ENCODE data around the gene IFITM5.
"Not testable (repeated sequence)": the region's sequence is repeated elsewhere in the genome, so short reads cannot be mapped to it uniquely, and the experiment has no call there.

Gene IFITM5

GRCh38 chr11:327581-327923, 28.2 kb upstream of the IFITM5 start:
- no peak for DNase-seq

- peak; percentile 79 for DNase-seq
Observed at GRCh38 chr11:326842-327580, 27.7 kb upstream of the IFITM5 start.

DNA sequence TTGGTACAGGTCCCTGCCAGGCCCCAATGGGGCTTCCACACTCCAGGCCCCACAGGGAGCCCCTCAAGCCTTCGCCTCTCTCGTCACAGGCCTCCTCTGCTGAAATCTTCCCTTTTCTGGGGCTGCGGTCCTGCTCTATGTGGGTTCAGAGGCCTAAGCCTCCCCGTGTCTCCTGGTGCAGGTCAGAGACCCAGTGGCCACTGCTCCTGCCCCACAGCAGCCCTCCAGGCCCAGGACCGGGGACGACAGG, 27.2 kb upstream of the IFITM5 start:
- DNase-seq, result no peak

DNA sequence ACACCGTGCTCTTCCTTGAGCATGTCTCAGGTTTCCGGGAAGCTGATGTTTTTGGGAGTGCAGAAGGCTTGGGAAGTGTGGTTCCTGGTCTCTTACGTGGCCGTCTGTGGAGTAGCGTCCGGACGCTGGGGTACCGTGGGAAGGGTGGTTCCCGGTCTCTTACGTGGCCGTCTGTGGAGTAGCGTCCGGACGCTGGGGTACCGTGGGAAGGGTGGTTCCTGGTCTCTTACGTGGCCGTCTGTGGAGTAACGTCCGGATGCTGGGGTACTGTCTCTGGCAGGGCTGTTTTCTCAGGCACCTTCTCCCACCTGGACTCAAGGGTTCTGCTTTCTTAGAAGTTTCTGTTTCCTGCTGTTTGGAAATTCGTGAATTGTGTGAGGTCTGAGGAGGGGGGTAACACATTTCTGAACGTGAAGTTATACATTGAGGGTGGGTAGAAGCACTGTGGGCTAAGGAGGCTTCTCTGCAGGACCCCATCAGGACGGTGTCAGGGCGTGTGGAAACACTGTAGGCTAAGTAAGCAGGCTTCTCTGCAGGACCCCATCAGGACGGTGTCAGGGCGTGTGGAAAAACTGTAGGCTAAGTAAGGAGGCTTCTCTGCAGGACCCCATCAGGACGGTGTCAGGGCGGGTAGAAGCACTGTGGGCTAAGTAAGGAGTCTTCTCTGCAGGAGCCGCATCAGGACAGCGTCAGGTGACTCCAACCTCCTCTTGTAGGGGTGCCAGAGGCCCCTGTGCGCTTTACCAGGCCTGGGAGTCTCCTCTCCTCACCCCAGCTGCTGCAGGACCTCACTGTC, 26.7 kb upstream of the IFITM5 start:
- no peak for DNase-seq

DNA sequence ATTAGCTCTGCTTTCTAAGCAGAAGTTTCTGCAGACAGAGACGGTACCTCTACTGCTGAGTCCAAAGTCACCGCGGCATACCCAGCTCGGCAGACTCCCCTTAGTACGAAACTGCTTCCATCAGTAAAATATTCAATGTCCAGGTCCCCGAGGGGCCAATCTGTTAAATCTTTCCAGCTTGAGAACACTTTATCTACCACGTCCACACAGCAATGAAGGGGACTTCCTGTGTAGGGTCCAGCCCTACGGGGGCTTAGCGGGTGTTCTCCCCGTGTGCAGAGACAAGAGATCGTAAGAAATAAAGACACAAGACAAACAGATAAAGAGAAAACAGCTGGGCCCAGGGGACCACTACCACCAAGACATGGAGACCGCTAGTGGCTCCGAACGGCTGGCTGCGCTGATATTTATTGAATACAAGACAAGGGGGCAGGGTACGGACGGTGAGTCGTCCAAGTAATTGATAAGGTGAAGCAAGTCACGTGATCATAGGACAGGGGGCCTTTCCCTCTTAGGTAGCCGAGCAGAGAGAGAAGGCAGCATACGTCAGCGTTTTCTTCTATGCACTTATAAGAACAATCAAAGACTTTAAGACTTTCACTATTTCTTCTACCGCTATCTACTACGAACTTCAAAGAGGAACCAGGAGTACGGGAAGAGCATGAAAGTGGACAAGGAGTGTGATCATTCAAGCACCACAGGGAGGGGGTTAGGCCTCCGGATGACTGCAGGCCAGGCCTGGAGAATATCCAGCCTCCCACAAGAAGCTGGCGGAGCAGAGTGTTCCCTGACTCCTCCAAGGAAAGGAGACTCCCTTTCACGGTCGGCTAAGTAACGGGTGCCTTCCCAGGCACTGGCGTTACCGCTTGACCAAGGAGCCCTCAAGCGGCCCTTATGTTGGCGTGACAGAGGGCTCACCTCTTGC, 25.5 kb upstream of the IFITM5 start:
- not testable (repeated sequence) for DNase-seq

- no peak for DNase-seq
Observed at GRCh38 chr11:324156-324555, 24.8 kb upstream of the IFITM5 start.

DNA sequence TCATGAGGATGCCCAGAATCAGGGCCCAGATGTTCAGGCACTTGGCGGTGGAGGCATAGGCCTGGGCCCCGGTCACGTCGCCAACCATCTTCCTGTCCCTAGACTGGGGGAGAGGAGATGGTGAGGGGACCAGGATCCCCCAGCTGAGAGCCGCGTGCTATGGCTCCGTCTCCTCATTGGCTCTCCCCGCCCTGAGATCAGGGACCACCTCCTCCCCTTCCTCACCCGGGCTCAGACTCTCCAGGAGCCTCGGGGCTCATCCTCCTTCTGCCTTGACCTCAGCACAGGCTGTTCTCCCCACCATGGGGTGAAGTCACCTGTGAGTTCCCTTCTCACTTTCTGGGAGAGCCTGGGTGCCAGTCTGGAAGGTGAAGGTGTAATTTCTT, 20.6 kb upstream of the IFITM5 start:
- DNase-seq, result not testable (repeated sequence)

DNA sequence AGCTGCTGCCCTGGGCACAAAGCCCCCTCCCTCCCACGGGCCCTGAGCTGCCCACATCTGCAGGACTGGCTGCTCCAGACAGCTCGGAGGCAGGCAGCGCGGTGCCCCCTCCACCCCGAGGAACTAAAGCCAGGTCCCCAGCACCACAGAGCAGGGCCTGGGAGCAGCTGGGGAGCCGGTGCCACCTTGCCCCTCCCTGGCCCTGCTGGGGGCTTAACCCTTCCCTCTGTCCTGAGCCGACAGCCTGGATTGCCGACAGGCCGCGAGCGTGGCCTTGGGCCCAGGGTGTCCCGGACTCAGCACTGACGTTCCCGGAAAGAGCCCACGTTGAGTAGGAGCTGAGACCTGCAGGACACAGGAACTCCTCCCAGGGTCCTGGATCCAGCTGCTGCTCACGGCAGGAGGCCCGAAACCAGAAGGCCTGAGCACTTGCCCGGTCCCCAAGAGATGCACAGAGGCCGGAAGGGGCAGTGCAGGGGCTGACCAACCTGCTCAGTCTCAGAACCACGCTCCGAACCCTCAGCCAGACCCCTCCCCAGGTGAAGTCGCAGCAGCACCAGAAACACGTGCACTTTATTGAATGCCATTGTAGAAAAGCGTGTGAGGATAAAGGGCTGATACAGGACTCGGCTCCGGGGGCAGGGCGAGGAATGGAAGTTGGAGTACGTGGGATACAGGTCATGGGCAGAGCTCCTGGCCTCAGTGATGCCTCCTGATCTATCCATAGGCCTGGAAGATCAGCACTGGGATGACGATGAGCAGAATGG, 20.0 kb upstream of the IFITM5 start:
- not testable (repeated sequence) for DNase-seq

DNA sequence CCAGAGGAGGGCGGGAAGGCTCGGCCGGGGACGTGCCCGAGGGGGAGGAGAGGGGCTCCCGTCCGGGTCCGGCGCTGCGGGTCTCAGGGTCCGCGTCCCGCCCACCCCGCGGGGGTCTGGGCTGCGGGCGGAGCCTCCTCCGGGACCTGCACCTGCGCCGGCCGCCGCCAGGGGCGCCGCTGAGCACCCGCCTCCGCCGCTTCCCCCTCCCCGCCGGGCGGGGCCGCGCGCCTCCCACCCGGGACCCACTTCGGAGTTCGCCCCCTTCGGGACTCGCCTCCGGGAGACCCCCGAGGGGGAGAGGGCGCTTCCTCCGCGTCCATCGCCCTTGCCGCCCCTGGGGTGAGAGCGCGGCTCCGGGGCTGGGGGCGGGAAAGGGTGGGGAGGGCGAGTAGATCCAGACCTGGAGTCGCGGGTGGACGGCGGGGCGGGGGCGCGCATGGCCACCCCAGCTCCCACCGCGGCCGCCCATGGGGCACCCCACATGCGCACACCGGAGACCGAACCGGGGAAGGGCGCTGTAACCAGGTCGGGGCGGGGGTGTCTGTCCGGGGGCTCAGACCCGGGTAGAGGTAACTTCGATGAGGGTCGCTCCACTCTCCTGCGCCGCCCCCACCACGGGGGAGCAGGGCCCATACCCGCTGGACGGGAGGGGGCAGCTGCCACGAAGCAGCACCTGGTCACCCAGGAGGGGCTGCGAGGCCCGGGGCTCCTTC, 19.2 kb upstream of the IFITM5 start:
- not testable (repeated sequence) for DNase-seq

DNA sequence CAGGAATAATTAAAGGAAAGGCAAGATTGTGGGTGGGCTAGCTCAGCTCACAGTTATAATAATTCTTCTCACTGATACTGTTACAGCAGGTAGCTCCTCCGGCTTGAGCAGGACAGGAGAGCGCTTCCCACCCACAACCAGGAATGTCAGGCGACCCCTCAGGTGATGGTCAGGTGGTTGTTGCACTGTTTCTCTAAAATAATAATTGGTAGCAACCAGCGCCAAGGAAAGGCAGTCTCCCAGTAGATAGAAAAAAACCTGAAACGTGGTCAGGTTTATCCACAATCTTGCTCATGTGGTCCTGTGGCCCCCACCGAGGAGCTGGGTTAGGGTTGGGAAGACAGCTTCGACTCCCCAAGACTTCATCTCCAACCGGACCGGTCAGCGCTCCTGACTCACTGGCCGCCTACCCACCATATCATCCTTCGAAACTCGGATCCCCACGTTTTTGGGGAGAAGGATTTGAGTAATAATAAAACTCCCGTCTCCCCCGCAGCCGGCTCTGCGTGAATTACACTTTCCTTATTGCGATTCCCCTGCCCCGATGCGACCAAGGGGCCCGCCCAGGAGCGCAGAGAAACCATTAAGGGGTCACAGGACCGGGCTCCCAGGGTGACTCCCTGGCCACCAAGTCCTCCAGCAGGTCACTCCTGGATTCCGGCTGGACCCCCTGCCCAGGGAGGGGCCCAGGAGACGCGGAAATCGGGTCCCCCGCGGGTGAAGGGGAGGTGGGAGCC, 18.5 kb upstream of the IFITM5 start:
- DNase-seq, result not testable (repeated sequence)

- no peak for DNase-seq
Observed at GRCh38 chr11:316891-317301, 17.6 kb upstream of the IFITM5 start.

- DNase-seq, result peak; percentile 46
Observed at GRCh38 chr11:316031-316701, 16.8 kb upstream of the IFITM5 start.

DNA sequence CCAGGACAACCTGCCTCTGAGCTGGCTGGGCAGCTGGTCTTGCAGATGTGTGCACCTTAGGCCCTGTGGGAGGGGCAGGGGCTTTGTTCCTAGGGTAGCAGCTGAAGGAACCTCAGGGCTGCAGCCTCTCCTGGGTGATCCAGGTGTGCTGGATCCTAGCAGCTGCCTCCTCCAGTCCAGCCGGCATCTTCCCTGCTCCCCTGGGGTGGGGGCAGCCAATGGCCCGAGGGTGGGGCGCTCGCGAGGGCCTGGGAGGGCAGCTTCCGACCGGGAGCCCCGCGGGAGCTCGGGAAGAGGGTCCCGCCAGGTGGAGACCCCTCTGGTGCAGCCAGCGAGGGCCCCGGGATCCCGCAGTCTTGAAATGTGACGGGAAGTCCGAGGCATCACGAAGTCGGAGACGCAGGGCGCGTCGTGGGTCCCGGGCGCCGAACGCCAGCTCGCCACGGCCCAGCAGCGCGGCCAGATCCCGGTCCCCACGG, 16.2 kb upstream of the IFITM5 start:
- no peak for DNase-seq

- no peak for DNase-seq
Observed at GRCh38 chr11:315051-315481, 15.7 kb upstream of the IFITM5 start.

DNA sequence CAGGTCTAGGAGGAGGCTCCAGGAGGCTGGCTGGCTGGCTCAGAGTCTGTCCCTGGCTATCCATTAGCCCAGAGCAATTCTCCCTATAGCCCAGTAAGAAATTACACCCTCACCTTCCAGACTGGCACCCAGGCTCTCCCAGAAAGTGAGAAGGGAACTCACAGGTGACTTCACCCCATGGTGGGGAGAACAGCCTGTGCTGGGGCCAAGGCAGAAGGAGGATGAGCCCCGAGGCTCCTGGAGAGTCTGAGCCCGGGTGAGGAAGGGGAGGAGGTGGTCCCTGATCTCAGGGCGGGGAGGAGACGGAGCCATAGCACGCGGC, 15.2 kb upstream of the IFITM5 start:
- not testable (repeated sequence) for DNase-seq

DNA sequence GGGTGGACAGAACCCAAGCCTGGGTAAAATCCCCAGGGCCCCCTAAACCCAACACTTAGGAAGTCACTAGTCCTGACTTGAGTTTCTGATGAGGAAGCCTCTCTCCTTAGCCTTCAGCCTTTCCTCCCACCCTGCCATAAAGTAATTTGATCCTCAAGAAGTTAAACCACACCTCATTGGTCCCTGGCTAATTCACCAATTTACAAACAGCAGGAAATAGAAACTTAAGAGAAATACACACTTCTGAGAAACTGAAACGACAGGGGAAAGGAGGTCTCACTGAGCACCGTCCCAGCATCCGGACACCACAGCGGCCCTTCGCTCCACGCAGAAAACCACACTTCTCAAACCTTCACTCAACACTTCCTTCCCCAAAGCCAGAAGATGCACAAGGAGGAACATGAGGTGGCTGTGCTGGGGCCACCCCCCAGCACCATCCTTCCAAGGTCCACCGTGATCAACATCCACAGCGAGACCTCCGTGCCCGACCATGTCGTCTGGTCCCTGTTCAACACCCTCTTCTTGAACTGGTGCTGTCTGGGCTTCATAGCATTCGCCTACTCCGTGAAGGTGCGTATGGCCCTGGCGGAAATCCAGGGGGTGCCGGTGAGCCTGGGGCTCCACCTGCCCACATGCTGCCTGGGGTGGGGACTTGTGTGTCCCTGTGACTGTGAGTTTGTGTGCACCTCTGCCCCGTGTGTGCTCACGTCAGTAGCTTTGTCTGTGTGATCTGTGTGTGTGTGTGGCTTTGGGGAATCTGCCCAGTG, 14.6 kb upstream of the IFITM5 start, which contains the start of gene IFITM1:
Gene IFITM1, plus strand, starts transcription at position 254 of the 767 bp plus-strand sequence. Its CDS starts 131 bp downstream, at position 385.
- peak; percentile 86 for DNase-seq

- peak; percentile 31 for DNase-seq
Observed at GRCh38 chr11:313304-313786, 14.0 kb upstream of the IFITM5 start.

GRCh38 chr11:312092-312816, 12.9 kb upstream of the IFITM5 start:
- DNase-seq, result peak; percentile 46

All from activated CD4-positive, alpha-beta T cell treated with anti-CD3 and anti-CD28 coated beads, Interleukin-2, Interleukin-6, amounts not matched to agents 100 ng/mL and 50 ng/mL, durations not matched to agents 16 hours and 8 hours (primary cell).